ENCODE measurements around the gene GJA1.

DNA sequence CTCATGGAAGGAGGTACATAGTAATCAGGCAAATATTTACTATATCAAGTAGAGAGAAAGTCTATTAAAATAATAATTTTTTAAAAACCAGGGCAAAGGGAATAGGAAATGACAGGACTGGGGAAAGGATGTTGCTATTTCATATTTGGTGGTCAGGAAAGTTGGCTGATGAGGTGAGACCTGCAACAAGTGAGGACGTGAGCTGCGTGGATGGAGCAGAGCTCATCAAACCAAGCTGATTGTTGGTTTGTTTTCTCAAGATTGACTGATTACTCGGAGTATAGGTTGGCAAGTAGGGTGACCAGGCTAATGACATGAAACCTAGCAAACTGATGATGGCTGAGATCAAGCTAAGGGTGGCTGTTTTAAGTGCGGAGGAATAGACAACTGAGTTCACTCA is 6.0 kb downstream of the GJA1 start:
- TF ChIP-seq, protein P1, sequence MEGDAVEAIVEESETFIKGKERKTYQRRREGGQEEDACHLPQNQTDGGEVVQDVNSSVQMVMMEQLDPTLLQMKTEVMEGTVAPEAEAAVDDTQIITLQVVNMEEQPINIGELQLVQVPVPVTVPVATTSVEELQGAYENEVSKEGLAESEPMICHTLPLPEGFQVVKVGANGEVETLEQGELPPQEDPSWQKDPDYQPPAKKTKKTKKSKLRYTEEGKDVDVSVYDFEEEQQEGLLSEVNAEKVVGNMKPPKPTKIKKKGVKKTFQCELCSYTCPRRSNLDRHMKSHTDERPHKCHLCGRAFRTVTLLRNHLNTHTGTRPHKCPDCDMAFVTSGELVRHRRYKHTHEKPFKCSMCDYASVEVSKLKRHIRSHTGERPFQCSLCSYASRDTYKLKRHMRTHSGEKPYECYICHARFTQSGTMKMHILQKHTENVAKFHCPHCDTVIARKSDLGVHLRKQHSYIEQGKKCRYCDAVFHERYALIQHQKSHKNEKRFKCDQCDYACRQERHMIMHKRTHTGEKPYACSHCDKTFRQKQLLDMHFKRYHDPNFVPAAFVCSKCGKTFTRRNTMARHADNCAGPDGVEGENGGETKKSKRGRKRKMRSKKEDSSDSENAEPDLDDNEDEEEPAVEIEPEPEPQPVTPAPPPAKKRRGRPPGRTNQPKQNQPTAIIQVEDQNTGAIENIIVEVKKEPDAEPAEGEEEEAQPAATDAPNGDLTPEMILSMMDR (conservative IDR thresholded peaks at IDR 0.05): no peak
- no peak for TF ChIP-seq ZFX (IDR thresholded peaks at IDR 0.05)
